GM12892 (cell line): ENCODE results near the gene ATP8B1.

Source experiments
- POLR2A ChIP-seq: IDR thresholded peaks from 2 replicates; pipeline ENCODE4 v1.6.1; 2011; ENCODE audit warnings: low read depth, low read length, control low read depth
- POLR2AphosphoS5 ChIP-seq: IDR thresholded peaks from 2 replicates; pipeline ENCODE4 v1.6.1; 2011; ENCODE audit warnings: low read depth, low read length, control low read depth
- TAF1 ChIP-seq: IDR thresholded peaks from 2 replicates; pipeline ENCODE4 v1.6.1; 2011; ENCODE audit warnings: low read depth, mild to moderate bottlenecking, control low read depth, low read length, borderline replicate concordance

- TF ChIP-seq POLR2A: no peak
- TF ChIP-seq POLR2AphosphoS5: no peak
- no peak for TF ChIP-seq TAF1
Observed at GRCh38 chr18:57772387-57772799, 30.7 kb downstream of the ATP8B1 start.
